WTC11 (cell line): Measurements from ENCODE around the gene CTNNA1. TPM values are rescaled to one million over a fixed set of nuclear protein-coding genes. Genes with fewer than 3 reads are reported as not detected.

Experiments used
- ATAC-seq: fragments of 200-7000 bp; cut with Tn5 transposase; 2 replicates; pipeline ENCODE4 v1.10.0; 2021; ENCODE audit warnings: mild to moderate bottlenecking, moderate library complexity
- CTCF ChIA-PET: fragments of 300-600 bp; sonication (Branson Sonifier 250); formaldehyde crosslinking; loops from one replicate; lab custom pipeline; 2021; ENCODE audit warnings: antibody characterized with exemption; lab: Charles Lee
- POLR2A ChIA-PET: fragments of 350-600 bp; sonication (Branson Sonifier 250); formaldehyde crosslinking; loops from one replicate; lab custom pipeline; 2021; ENCODE audit warnings: antibody characterized with exemption; lab: Charles Lee
- DNase-seq: peaks from one replicate; pipeline ENCODE4 v3.0.0; 2021; ENCODE audit warnings: low spot score
- H3K27ac Mint-ChIP-seq: 2 replicates; pipeline ENCODE4 v1.8.0; 2021; ENCODE audit warnings: mixed read lengths
- H3K27me3 Mint-ChIP-seq: 2 replicates; pipeline ENCODE4 v1.8.0; 2021; ENCODE audit warnings: low read depth, mild to moderate bottlenecking, moderate library complexity, mixed read lengths
- H3K36me3 Mint-ChIP-seq: 2 replicates; pipeline ENCODE4 v1.8.0; 2021; ENCODE audit warnings: mixed read lengths
- H3K4me1 Mint-ChIP-seq: 2 replicates; pipeline ENCODE4 v1.8.0; 2022; ENCODE audit warnings: mixed read lengths
- H3K4me3 Mint-ChIP-seq: 2 replicates; pipeline ENCODE4 v1.8.0; 2021; ENCODE audit warnings: mild to moderate bottlenecking, moderate library complexity, mixed read lengths
- H3K9me3 Mint-ChIP-seq: 2 replicates; pipeline ENCODE4 v1.8.0; 2021; ENCODE audit warnings: mixed read lengths
- ETV6 ChIP-seq: sonication (generic); formaldehyde crosslinking; IDR thresholded peaks from 2 replicates; pipeline ENCODE4 v1.8.1; 2022; ENCODE audit warnings: mild to moderate bottlenecking, missing genetic modification reagents
- GTF2I ChIP-seq: fragments of 250-450 bp; sonication (Bioruptor Pico); conservative IDR thresholded peaks from 2 replicates; pipeline ENCODE4 v1.4.0; 2021; ENCODE audit warnings: mild to moderate bottlenecking
- IRF2 ChIP-seq: sonication (generic); formaldehyde crosslinking; IDR thresholded peaks from 2 replicates; pipeline ENCODE4 v1.8.0; 2022; ENCODE audit warnings: low read depth, missing genetic modification reagents, borderline replicate concordance
- JAZF1 ChIP-seq: fragments of 250-450 bp; sonication (Bioruptor Pico); IDR thresholded peaks from 2 replicates; pipeline ENCODE4 v1.9.0; 2021; ENCODE audit warnings: moderate library complexity, mild to moderate bottlenecking, inconsistent platforms
- MAX ChIP-seq: sonication (generic); formaldehyde crosslinking; IDR thresholded peaks from 2 replicates; pipeline ENCODE4 v1.8.0; 2022; ENCODE audit warnings: mild to moderate bottlenecking, missing genetic modification reagents
- NFATC4 ChIP-seq: fragments of 250-450 bp; sonication (Bioruptor Pico); IDR thresholded peaks from 2 replicates; pipeline ENCODE4 v1.9.0; 2021; ENCODE audit warnings: mild to moderate bottlenecking
- SMAD3 ChIP-seq: sonication (generic); formaldehyde crosslinking; IDR thresholded peaks from 2 replicates; pipeline ENCODE4 v1.8.0; 2022; ENCODE audit warnings: missing genetic modification reagents, mild to moderate bottlenecking, borderline replicate concordance
- TEAD1 ChIP-seq: sonication (generic); formaldehyde crosslinking; IDR thresholded peaks from 2 replicates; pipeline ENCODE4 v1.8.0; 2022; ENCODE audit warnings: mild to moderate bottlenecking, missing genetic modification reagents
- TP53 ChIP-seq: sonication (generic); formaldehyde crosslinking; IDR thresholded peaks from 2 replicates; pipeline ENCODE4 v1.8.1; 2023; ENCODE audit warnings: mild to moderate bottlenecking, missing genetic modification reagents
- ZBTB21 ChIP-seq: sonication (generic); formaldehyde crosslinking; IDR thresholded peaks from 2 replicates; pipeline ENCODE4 v1.8.1; 2023; ENCODE audit warnings: mild to moderate bottlenecking, missing genetic modification reagents, borderline replicate concordance
- ZMAT4 ChIP-seq: fragments of 250-450 bp; sonication (Bioruptor Pico); IDR thresholded peaks from 2 replicates; pipeline ENCODE4 v1.9.0; 2021; ENCODE audit warnings: mild to moderate bottlenecking
- ZNF138 ChIP-seq: sonication (generic); formaldehyde crosslinking; conservative IDR thresholded peaks from 2 replicates; pipeline ENCODE4 v1.8.1; 2022; ENCODE audit warnings: mild to moderate bottlenecking, moderate library complexity, missing genetic modification reagents
- ZNF219 ChIP-seq: sonication (generic); formaldehyde crosslinking; IDR thresholded peaks from 2 replicates; pipeline ENCODE4 v1.8.0; 2023; ENCODE audit warnings: missing genetic modification reagents, mild to moderate bottlenecking, borderline replicate concordance
- ZNF396 ChIP-seq: fragments of 250-450 bp; sonication (Bioruptor Pico); IDR thresholded peaks from 2 replicates; pipeline ENCODE4 v1.8.0; 2021; ENCODE audit warnings: mild to moderate bottlenecking, moderate library complexity, borderline replicate concordance
- ZNF423 ChIP-seq: fragments of 250-450 bp; sonication (Bioruptor Pico); IDR thresholded peaks from 2 replicates; pipeline ENCODE4 v2.1.2; 2022; ENCODE audit warnings: mild to moderate bottlenecking, moderate library complexity
- total RNA-seq: library from RNA; stranded (reverse); gene quantifications from 3 replicates; pipeline ENCODE4 v1.2.3, GENCODE V29; 2021
- TF ChIP-seq, protein P1 (sequence below): fragments of 250-450 bp; sonication (Bioruptor Pico); IDR thresholded peaks from 2 replicates; pipeline ENCODE4 v1.9.0; 2021; ENCODE audit warnings: mild to moderate bottlenecking, borderline replicate concordance
- TF ChIP-seq, protein P2 (sequence below): fragments of 250-450 bp; sonication (Bioruptor Pico); conservative IDR thresholded peaks from 2 replicates; pipeline ENCODE4 v1.9.0; 2021; ENCODE audit warnings: mild to moderate bottlenecking
- TF ChIP-seq, protein P3 (sequence below): sonication (generic); formaldehyde crosslinking; IDR thresholded peaks from 2 replicates; pipeline ENCODE4 v1.8.0; 2022; ENCODE audit warnings: mild to moderate bottlenecking, missing genetic modification reagents
- TF ChIP-seq, protein P4 (sequence below): sonication (generic); formaldehyde crosslinking; IDR thresholded peaks from 2 replicates; pipeline ENCODE4 v1.8.0; 2023; ENCODE audit warnings: missing genetic modification reagents, mild to moderate bottlenecking, borderline replicate concordance

The CTNNA1 gene
- total RNA-seq, 1 experiment from 2014 or later, result 309 TPM

DNA sequence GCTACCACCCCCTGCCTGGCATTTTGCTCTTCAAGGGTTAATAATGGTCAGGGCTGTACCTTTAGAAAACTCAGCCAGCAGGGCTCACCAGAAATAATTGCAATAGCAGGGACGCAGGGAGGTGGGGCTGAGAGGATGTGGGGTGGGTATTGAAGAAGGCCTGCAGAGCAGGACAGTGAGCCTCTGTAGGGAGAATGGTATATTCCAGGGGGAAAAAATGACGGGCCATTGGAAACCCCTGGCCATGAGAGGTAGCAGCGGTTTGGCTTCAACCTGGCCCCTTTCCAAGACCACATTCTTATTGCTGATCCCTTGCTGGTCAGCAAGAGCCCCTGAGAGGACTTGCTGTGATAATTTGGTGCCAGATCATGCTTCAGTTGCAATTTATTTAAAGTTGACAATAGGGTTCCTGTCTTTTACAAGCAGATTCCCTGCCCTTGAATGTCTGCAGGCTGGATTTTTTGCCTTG, 36.7 kb upstream of the CTNNA1 start (continued):
- TF ChIP-seq SMAD3 (CRISPR knock-in tag) (no peak), TP53 (CRISPR knock-in tag) (no peak), TEAD1 (CRISPR knock-in tag) (no peak; the same call in 1 of the 2 replicates), ZNF138 (CRISPR knock-in tag) (no peak)
- TF ChIP-seq, protein P1, sequence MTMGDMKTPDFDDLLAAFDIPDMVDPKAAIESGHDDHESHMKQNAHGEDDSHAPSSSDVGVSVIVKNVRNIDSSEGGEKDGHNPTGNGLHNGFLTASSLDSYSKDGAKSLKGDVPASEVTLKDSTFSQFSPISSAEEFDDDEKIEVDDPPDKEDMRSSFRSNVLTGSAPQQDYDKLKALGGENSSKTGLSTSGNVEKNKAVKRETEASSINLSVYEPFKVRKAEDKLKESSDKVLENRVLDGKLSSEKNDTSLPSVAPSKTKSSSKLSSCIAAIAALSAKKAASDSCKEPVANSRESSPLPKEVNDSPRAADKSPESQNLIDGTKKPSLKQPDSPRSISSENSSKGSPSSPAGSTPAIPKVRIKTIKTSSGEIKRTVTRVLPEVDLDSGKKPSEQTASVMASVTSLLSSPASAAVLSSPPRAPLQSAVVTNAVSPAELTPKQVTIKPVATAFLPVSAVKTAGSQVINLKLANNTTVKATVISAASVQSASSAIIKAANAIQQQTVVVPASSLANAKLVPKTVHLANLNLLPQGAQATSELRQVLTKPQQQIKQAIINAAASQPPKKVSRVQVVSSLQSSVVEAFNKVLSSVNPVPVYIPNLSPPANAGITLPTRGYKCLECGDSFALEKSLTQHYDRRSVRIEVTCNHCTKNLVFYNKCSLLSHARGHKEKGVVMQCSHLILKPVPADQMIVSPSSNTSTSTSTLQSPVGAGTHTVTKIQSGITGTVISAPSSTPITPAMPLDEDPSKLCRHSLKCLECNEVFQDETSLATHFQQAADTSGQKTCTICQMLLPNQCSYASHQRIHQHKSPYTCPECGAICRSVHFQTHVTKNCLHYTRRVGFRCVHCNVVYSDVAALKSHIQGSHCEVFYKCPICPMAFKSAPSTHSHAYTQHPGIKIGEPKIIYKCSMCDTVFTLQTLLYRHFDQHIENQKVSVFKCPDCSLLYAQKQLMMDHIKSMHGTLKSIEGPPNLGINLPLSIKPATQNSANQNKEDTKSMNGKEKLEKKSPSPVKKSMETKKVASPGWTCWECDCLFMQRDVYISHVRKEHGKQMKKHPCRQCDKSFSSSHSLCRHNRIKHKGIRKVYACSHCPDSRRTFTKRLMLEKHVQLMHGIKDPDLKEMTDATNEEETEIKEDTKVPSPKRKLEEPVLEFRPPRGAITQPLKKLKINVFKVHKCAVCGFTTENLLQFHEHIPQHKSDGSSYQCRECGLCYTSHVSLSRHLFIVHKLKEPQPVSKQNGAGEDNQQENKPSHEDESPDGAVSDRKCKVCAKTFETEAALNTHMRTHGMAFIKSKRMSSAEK, result no peak

DNA sequence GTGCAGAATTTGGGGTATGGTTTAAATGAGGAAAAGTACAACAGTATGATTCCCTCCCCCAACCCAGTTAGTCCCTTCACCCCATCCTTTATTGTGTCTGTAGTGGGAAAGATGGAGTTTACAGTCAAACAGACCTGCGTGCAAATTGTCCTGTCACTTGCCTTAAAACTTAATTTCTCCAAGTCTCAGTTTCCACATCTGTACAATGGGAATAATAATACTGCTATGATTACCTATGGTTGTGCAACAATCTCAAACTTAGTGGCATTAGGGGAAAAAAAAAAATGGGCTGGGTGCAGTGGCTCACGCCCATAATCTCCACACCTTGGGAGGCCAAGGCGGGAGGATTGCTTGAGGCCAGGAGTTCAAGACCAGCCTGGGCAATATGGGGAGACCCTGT, 35.8 kb upstream of the CTNNA1 start:
- Mint-ChIP-seq H3K4me1 (peaks cover 33% of the 10 kb centered on the region), H3K36me3 (no peaks in the 10 kb centered on the region)
- TF ChIP-seq, protein P2, sequence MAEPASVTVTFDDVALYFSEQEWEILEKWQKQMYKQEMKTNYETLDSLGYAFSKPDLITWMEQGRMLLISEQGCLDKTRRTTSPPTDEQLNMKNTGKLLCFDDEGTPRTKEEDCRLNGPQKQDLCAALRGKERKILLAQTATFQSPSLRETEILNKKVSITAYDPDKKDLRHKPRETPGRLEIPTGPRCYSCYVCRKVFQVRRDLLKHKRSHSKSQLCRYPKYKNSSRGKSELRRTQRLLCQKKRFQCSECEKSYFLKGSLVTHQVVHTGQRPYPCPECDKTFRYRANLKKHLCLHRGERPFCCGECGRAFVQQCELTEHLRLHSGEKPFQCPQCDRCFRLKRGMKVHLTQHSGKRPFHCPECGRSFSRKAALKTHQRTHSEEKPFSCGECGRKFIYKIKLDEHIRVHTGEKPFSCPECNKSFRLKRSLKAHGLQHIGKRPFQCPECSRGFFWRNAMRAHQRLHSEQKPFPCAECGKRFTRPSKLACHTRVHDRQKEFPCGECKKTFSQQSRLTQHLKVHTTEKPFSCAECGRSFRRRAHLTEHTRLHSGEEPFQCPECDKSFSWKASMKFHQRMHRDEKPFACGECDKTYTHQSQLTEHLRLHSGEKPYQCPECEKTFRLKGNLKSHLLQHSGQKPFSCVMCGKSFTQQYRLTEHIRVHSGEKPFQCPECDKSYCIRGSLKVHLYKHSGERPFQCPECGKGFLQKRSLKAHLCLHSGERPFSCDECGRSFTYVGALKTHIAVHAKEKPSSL (CRISPR knock-in tag), result no peak
- no peak for TF ChIP-seq GTF2I (CRISPR knock-in tag)
- no peak for TF ChIP-seq MAX (CRISPR knock-in tag)
- TF ChIP-seq ZMAT4 (CRISPR knock-in tag), result no peak
- no peak for TF ChIP-seq ZNF423 (CRISPR knock-in tag)
- no peak for TF ChIP-seq SMAD3 (CRISPR knock-in tag)
- no peak for TF ChIP-seq ZNF396 (CRISPR knock-in tag)
- TF ChIP-seq, protein P3, sequence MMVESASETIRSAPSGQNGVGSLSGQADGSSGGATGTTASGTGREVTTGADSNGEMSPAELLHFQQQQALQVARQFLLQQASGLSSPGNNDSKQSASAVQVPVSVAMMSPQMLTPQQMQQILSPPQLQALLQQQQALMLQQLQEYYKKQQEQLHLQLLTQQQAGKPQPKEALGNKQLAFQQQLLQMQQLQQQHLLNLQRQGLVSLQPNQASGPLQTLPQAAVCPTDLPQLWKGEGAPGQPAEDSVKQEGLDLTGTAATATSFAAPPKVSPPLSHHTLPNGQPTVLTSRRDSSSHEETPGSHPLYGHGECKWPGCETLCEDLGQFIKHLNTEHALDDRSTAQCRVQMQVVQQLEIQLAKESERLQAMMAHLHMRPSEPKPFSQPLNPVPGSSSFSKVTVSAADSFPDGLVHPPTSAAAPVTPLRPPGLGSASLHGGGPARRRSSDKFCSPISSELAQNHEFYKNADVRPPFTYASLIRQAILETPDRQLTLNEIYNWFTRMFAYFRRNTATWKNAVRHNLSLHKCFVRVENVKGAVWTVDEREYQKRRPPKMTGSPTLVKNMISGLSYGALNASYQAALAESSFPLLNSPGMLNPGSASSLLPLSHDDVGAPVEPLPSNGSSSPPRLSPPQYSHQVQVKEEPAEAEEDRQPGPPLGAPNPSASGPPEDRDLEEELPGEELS (CRISPR knock-in tag), result no peak
- no peak for TF ChIP-seq ZBTB21
- no peak for TF ChIP-seq ETV6 (CRISPR knock-in tag)
- no peak for TF ChIP-seq JAZF1
- TF ChIP-seq, all 79 proteins: peak for 0
- Mint-ChIP-seq H3K27me3 (no peaks in the 10 kb centered on the region; the same call in 1 of the 2 replicates), H3K9me3 (no peaks in the 10 kb centered on the region), H3K4me3 (no peak overlapping the region), H3K27ac (no peak overlapping the region)
- POLR2A ChIA-PET, result no interaction called here
- CTCF ChIA-PET, result no interaction called here
- ATAC-seq, result no peak
- DNase-seq, result no peak

GRCh38 chr5:138719811-138720210, 33.4 kb upstream of the CTNNA1 start:
- H3K4me3 Mint-ChIP-seq, result no peak overlapping the region
- POLR2A ChIA-PET, result no interaction called here
- H3K9me3 Mint-ChIP-seq, result no peaks in the 10 kb centered on the region
- peaks cover 53% of the 10 kb centered on the region for H3K4me1 Mint-ChIP-seq
- ATAC-seq, result no peak
- DNase-seq, result no peak
- H3K27ac Mint-ChIP-seq, result no peak overlapping the region
- CTCF ChIA-PET, result interaction anchor here (1.4 to 1.9 kb wide), 2 partner anchors 10 to 78 kb away, joined by 6 to 7 read pairs; no protein-coding TSS in a partner anchor
- no peaks in the 10 kb centered on the region for H3K36me3 Mint-ChIP-seq
- no peaks in the 10 kb centered on the region; the same call in 1 of the 2 replicates for H3K27me3 Mint-ChIP-seq
- TF ChIP-seq ZNF219 (CRISPR knock-in tag) (no peak), IRF2 (CRISPR knock-in tag) (no peak), JAZF1 (no peak), ZMAT4 (CRISPR knock-in tag) (no peak), NFATC4 (CRISPR knock-in tag) (no peak)
- TF ChIP-seq, protein P4, sequence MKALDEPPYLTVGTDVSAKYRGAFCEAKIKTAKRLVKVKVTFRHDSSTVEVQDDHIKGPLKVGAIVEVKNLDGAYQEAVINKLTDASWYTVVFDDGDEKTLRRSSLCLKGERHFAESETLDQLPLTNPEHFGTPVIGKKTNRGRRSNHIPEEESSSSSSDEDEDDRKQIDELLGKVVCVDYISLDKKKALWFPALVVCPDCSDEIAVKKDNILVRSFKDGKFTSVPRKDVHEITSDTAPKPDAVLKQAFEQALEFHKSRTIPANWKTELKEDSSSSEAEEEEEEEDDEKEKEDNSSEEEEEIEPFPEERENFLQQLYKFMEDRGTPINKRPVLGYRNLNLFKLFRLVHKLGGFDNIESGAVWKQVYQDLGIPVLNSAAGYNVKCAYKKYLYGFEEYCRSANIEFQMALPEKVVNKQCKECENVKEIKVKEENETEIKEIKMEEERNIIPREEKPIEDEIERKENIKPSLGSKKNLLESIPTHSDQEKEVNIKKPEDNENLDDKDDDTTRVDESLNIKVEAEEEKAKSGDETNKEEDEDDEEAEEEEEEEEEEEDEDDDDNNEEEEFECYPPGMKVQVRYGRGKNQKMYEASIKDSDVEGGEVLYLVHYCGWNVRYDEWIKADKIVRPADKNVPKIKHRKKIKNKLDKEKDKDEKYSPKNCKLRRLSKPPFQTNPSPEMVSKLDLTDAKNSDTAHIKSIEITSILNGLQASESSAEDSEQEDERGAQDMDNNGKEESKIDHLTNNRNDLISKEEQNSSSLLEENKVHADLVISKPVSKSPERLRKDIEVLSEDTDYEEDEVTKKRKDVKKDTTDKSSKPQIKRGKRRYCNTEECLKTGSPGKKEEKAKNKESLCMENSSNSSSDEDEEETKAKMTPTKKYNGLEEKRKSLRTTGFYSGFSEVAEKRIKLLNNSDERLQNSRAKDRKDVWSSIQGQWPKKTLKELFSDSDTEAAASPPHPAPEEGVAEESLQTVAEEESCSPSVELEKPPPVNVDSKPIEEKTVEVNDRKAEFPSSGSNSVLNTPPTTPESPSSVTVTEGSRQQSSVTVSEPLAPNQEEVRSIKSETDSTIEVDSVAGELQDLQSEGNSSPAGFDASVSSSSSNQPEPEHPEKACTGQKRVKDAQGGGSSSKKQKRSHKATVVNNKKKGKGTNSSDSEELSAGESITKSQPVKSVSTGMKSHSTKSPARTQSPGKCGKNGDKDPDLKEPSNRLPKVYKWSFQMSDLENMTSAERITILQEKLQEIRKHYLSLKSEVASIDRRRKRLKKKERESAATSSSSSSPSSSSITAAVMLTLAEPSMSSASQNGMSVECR, result no peak
